ENCODE results near the gene FXYD5.

Gene FXYD5

DNA sequence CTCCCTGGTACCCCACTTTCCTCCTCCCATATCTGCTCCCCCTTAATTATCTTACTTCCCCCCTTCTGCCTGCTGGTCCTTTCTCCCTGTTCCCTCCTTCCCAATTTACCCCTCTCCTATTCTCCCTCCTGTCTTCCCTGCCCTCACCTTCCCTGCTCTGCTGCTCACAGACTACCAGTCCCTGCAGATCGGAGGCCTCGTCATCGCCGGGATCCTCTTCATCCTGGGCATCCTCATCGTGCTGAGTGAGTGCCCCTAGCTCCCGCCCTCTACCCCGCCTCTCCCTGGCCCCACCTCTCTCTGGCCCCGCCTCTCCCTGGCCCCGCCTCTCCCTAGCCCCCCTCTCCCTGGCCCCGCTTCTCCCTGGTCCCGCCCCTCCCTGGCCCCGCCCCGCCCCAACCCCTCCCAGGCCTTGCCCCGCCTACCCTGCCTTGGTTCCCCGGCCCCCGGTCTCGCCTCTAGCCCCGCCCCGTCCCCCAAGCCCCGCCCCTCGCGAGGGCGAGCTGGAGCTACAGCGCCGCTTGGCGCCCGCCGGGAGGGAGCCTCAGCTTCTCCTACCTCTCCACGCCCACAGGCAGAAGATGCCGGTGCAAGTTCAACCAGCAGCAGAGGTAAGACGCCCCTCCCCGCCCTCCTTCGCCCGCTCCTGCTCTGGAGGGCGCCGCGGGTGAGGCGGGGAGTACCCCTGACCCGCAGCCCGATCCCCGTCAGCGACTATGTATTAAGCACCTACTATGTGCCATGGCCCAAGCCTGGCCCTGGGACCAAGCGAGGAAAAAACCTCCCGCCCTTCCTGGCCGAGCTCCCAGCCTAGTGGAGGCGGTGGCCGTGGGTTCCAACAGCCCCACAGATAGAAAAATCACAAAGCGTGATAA, 13.3 kb upstream of the FXYD5 start:
- TF ChIP-seq CTCF (IDR thresholded peaks at IDR 0.05) = peak; percentile 80
- TF ChIP-seq ZFX (IDR thresholded peaks at IDR 0.05; ENCODE audit: borderline replicate concordance) = no peak
- H3K27ac ChIP-seq = 0 out of 2 replicates have a peak overlapping the region, but pooled peaks have one; percentile 37

GRCh38 chr19:35141837-35142605, 12.5 kb upstream of the FXYD5 start:
- TF ChIP-seq CTCF (IDR thresholded peaks at IDR 0.05) (no peak), ZFX (IDR thresholded peaks at IDR 0.05; ENCODE audit: borderline replicate concordance) (no peak)
- H3K27ac ChIP-seq = 0 out of 2 replicates have a peak overlapping the region, but pooled peaks have one; percentile 37

DNA sequence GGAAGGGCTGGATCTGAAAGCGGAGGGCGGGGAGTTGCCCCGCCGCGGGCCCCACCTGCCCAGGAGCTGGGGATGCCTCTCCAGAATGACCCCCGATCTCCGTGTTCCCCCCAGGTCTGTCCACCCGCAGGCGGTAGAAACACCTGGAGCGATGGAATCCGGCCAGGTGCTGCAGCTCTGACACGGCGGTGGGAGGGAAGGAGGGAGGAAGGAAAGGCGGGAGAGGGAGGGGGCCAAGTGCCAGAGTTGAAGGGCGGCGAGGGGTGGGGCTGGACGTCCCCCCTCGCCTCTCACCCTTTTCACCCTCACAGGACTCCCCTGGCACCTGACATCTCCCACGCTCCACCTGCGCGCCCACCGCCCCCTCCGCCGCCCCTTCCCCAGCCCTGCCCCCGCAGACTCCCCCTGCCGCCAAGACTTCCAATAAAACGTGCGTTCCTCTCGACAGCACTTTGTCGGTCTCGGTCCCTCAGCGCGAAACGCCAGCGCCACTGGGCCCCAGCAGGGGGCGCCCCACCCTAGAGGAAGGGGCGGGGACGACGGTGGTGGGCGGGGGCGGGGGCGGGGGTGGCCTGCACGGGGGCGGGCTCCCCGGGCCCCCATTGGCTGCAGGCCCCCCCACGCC, 11.8 kb upstream of the FXYD5 start:
- TF ChIP-seq ZFX (IDR thresholded peaks at IDR 0.05; ENCODE audit: borderline replicate concordance) (no peak), CTCF (IDR thresholded peaks at IDR 0.05) (peak; percentile 81)
- no peak overlapping the region for H3K27ac ChIP-seq

GRCh38 chr19:35143231-35143715, 11.3 kb upstream of the FXYD5 start, which contains the start of gene FXYD7:
Gene FXYD7, plus strand, starts transcription at chr19:35143255. Its CDS starts 79 bp downstream, at chr19:35143334.
- no peak within 1 kb of the TSS for H3K27ac ChIP-seq
- TF ChIP-seq CTCF (IDR thresholded peaks at IDR 0.05) = peak; percentile 46
- no peak for TF ChIP-seq ZFX (IDR thresholded peaks at IDR 0.05; ENCODE audit: borderline replicate concordance)

DNA sequence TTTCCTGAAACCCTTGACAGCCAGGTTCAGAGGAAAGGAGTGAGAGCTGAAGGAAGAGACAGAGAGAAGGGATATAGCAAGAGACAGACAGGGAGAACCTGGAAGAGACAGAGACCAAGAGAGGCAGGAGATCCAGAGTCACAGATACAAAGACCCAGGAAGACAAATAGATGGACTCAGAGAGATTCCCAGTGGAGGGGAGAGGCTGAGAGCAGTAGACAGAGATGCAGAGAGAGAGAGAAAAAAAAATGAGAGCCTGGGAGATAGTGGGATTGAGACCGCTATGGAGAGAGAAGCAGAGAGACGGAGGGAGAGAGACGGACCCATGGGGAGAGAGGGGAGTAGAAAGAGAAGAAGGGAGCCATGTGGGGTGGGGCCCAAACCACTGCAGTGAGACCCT, 10.7 kb upstream of the FXYD5 start:
- TF ChIP-seq ZFX (IDR thresholded peaks at IDR 0.05; ENCODE audit: borderline replicate concordance) (no peak), CTCF (IDR thresholded peaks at IDR 0.05) (no peak)
- H3K27ac ChIP-seq = no peak overlapping the region

DNA sequence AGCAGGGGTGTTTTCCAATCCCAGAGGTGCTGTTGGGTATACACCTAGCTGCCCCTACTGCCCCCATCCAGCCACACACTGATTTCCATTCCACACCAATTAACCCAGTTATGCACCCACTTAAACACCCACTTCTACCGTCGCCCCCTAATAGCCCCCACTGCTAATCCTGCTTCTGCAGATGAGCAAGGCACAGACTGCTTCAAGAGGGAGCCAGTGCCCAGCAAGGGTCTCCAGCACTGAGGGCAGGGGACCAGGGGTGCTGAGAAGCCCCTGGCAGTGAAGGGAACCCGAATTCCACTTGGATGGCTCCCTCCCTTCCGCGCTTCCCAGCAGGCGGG, 10.3 kb upstream of the FXYD5 start:
- H3K27ac ChIP-seq = no peak overlapping the region
- TF ChIP-seq ZFX (IDR thresholded peaks at IDR 0.05; ENCODE audit: borderline replicate concordance) (no peak), CTCF (IDR thresholded peaks at IDR 0.05) (no peak)
